HepG2 (cell line): ENCODE results near the gene CD72. TPM values are rescaled to one million over a fixed set of nuclear protein-coding genes. Genes with fewer than 3 reads are reported as not detected.

ENCODE experiments used
- ATAC-seq: fragments of 200-7000 bp; cut with Tn5 transposase; 3 replicates; pipeline ENCODE4 v1.9.1; 2020; ENCODE audit warnings: mild to moderate bottlenecking, moderate library complexity
- BruUV-seq: library from RNA; stranded (reverse); fragments of 400-500 nt; replicated peaks from 2 replicates; lab custom pipeline; 2021; lab: Mats Ljungman, UMichigan
- CTCF ChIA-PET: fragments of 300-600 bp; formaldehyde crosslinking; extraction: SDS; loops from one replicate; lab custom pipeline; 2021; ENCODE audit warnings: low total read pairs, inconsistent platforms, low intra/inter-chr PET ratio; lab: Yijun Ruan, JAX
- POLR2A ChIA-PET: fragments of 350-600 bp; sonication (Branson Sonifier 250); formaldehyde crosslinking; loops from one replicate; lab custom pipeline; 2020; ENCODE audit warnings: antibody characterized with exemption, inconsistent platforms; lab: Yijun Ruan, JAX
- DNase-seq: peaks from one replicate; pipeline ENCODE4 v3.0.0-alpha.2; 2015; ENCODE audit warnings: low spot score
- FAIRE-seq: peaks from 3 replicates; lab custom pipeline; 2011; peaks lifted over from hg19 to GRCh38; lab: Jason Lieb, UNC
- H2AFZ ChIP-seq: one replicate; pipeline ENCODE4 v1.6.1; 2011; ENCODE audit warnings: low read length, inconsistent platforms
- H3K27ac ChIP-seq: fragments of 300-600 bp; 3 replicates; pipeline ENCODE4 v1.8.0; 2011; ENCODE audit warnings: mixed run types, mild to moderate bottlenecking, mixed read lengths, low read length, inconsistent platforms; ENCODE audit not compliant: insufficient read depth; ENCODE audit errors: extremely low read length
- H3K27me3 ChIP-seq, 2 experiments: fragments of 200-600 bp in 1 of 2; 2 replicates in 1 of 2; 3 replicates in 1 of 2; pipeline versions ENCODE4 v1.6.0 to v1.8.0; 2011; ENCODE audit warnings: low read length in 2 of 2, mild to moderate bottlenecking in 2 of 2, moderate library complexity in 2 of 2, inconsistent platforms in 1 of 2; ENCODE audit not compliant: insufficient read depth in 2 of 2, control insufficient read depth in 1 of 2
- H3K36me3 ChIP-seq, 2 experiments: fragments of 200-600 bp in 1 of 2; replicated peaks in 1 of 2; 2 replicates in 1 of 2; 3 replicates in 1 of 2; pipeline versions ENCODE4 v1.5.1 to v1.8.0; 2011; ENCODE audit warnings: low read length in 2 of 2, inconsistent platforms in 1 of 2; ENCODE audit not compliant: insufficient read depth in 2 of 2, control insufficient read depth in 1 of 2
- H3K4me1 ChIP-seq: 2 replicates; pipeline ENCODE4 v1.5.1; 2012; ENCODE audit warnings: low read length, inconsistent platforms; ENCODE audit not compliant: insufficient read depth
- H3K4me2 ChIP-seq: 2 replicates; pipeline ENCODE4 v1.6.0; 2011; ENCODE audit warnings: low read depth, low read length, inconsistent platforms
- H3K4me3 ChIP-seq, 3 experiments: fragments of 200-600 bp in 1 of 3; sonication (generic), shearing (Covaris generic) in 1 of 3; replicated peaks in 1 of 3; 2 replicates each; pipeline ENCODE4 v1.5.1; 2011 to 2016; ENCODE audit warnings: low read length in 3 of 3, inconsistent platforms in 2 of 3, low read depth in 2 of 3, mild to moderate bottlenecking in 2 of 3, control low read depth in 1 of 3, mixed read lengths in 1 of 3; ENCODE audit not compliant: insufficient read depth in 1 of 3
- H3K79me2 ChIP-seq: one replicate; pipeline ENCODE4 v1.6.1; 2011; ENCODE audit warnings: low read length, inconsistent platforms; ENCODE audit not compliant: insufficient read depth
- H3K9ac ChIP-seq: 2 replicates; pipeline ENCODE4 v1.6.0; 2011; ENCODE audit warnings: mild to moderate bottlenecking, low read depth, low read length, inconsistent platforms; ENCODE audit not compliant: insufficient read depth
- H3K9me3 ChIP-seq: 2 replicates; pipeline ENCODE4 v1.5.1; 2012; ENCODE audit warnings: mild to moderate bottlenecking, low read length
- H4K20me1 ChIP-seq: 2 replicates; pipeline ENCODE4 v1.6.0; 2011; ENCODE audit warnings: inconsistent platforms, mild to moderate bottlenecking, low read length, moderate library complexity; ENCODE audit not compliant: insufficient read depth
- CEBPB ChIP-seq: IDR thresholded peaks from 2 replicates; pipeline ENCODE4 v1.6.1; 2011; ENCODE audit warnings: low read depth, low read length, improper control_type of control experiment, borderline replicate concordance
- CERS6 ChIP-seq: sonication (generic); formaldehyde crosslinking; IDR thresholded peaks from 2 replicates; pipeline ENCODE4 v1.5.0; 2020; ENCODE audit warnings: missing genetic modification reagents
- E2F2 ChIP-seq: sonication (generic); formaldehyde crosslinking; IDR thresholded peaks from 2 replicates; pipeline ENCODE4 v1.4.0; 2020; ENCODE audit warnings: missing genetic modification reagents, borderline replicate concordance
- FOXC1 ChIP-seq: sonication (generic); formaldehyde crosslinking; IDR thresholded peaks from 2 replicates; pipeline ENCODE4 v1.8.0; 2022; ENCODE audit warnings: mild to moderate bottlenecking, missing genetic modification reagents, borderline replicate concordance
- HCFC1 ChIP-seq: fragments of 150-350 bp; IDR thresholded peaks from 2 replicates; pipeline ENCODE4 v1.6.1; 2014; ENCODE audit warnings: low read depth, low read length
- LRRFIP1 ChIP-seq: sonication (generic); formaldehyde crosslinking; conservative IDR thresholded peaks from 2 replicates; pipeline ENCODE4 v1.4.0; 2020; ENCODE audit warnings: missing genetic modification reagents
- MAZ ChIP-seq, 2 experiments: sonication (generic) in 1 of 2; formaldehyde crosslinking in 1 of 2; IDR thresholded peaks; 2 replicates each; pipeline versions ENCODE4 v1.5.0 to v1.6.1; 2012 to 2020; ENCODE audit warnings: low read depth in 2 of 2, mild to moderate bottlenecking in 2 of 2, borderline replicate concordance in 1 of 2, improper control_type of control experiment in 1 of 2, low read length in 1 of 2, missing genetic modification reagents in 1 of 2, moderate library complexity in 1 of 2
- MIER3 ChIP-seq: IDR thresholded peaks from 2 replicates; pipeline ENCODE4 v1.6.1; 2016; ENCODE audit warnings: missing compliant biosample characterization, borderline replicate concordance
- SALL1 ChIP-seq: sonication (generic); formaldehyde crosslinking; IDR thresholded peaks from 2 replicates; pipeline ENCODE4 v1.8.0; 2022; ENCODE audit warnings: mild to moderate bottlenecking, missing genetic modification reagents
- SATB2 ChIP-seq: sonication (generic); formaldehyde crosslinking; IDR thresholded peaks from 2 replicates; pipeline ENCODE4 v1.5.0; 2020; ENCODE audit warnings: missing genetic modification reagents
- SRSF9 ChIP-seq: fragments of 200-400 bp; formaldehyde crosslinking; IDR thresholded peaks from 2 replicates; pipeline ENCODE4 v1.6.1; 2018; ENCODE audit warnings: borderline replicate concordance, mild to moderate bottlenecking, low read depth, low read length; ENCODE audit not compliant: insufficient read depth, poor library complexity, severe bottlenecking
- TOE1 ChIP-seq: sonication (generic); formaldehyde crosslinking; IDR thresholded peaks from 2 replicates; pipeline ENCODE4 v1.4.0; 2020; ENCODE audit warnings: mild to moderate bottlenecking, missing genetic modification reagents
- YEATS2 ChIP-seq: sonication (generic); formaldehyde crosslinking; IDR thresholded peaks from 2 replicates; pipeline ENCODE4 v1.4.0; 2020; ENCODE audit warnings: missing genetic modification reagents, borderline replicate concordance
- ZFYVE20 ChIP-seq: sonication (generic); formaldehyde crosslinking; IDR thresholded peaks from 2 replicates; pipeline ENCODE4 v1.8.0; 2023; ENCODE audit warnings: low read depth, mild to moderate bottlenecking, moderate library complexity, missing genetic modification reagents, borderline replicate concordance
- ZMYM2 ChIP-seq: sonication (generic); formaldehyde crosslinking; IDR thresholded peaks from 2 replicates; pipeline ENCODE4 v1.8.0; 2022; ENCODE audit warnings: mild to moderate bottlenecking, missing genetic modification reagents
- ZNF331 ChIP-seq: sonication (generic); formaldehyde crosslinking; IDR thresholded peaks from 2 replicates; pipeline ENCODE4 v1.4.0; 2020; ENCODE audit warnings: missing genetic modification reagents
- ZNF431 ChIP-seq: sonication (generic); formaldehyde crosslinking; IDR thresholded peaks from 2 replicates; pipeline ENCODE4 v1.9.0; 2022; ENCODE audit warnings: missing genetic modification reagents, low read depth, mild to moderate bottlenecking, borderline replicate concordance
- ZSCAN9 ChIP-seq: IDR thresholded peaks from 2 replicates; pipeline ENCODE4 v1.6.1; 2016; ENCODE audit warnings: borderline replicate concordance
- WGBS: methylation state at CpG from one replicate; pipeline ENCODE4 v1.1.6; 2017; ENCODE audit warnings: low lambda C conversion rate; 5-methylcytosine and 5-hydroxymethylcytosine counted together
- in situ Hi-C: cut with HindIII; loops from 2 replicates; pipeline ENCODE4 v1.10.0; 2017; ENCODE audit warnings: low pct_unique_long_range_greater_than_20kb; ENCODE audit not compliant: extremely low pct_ligation_motif_present
- intact Hi-C: fragments of 100-400 bp; cut with micrococcal nuclease; formaldehyde crosslinking; loops from one replicate; pipeline ENCODE4 v1.10.0; 2022; ENCODE audit not compliant: unreplicated experiment
- polyA plus RNA-seq, 8 experiments: library from polyadenylated mRNA; depleted of rRNA in 3 of 8; stranded (reverse) in 7 of 8; unstranded in 1 of 8; fragments of >200 nt; fragmentation: Illumina TruSeq in 4 of 8; extraction: Trizol in 4 of 8; gene quantifications; 2 replicates each; pipeline versions ENCODE4 v1.2.1 to v1.2.3, GENCODE V29; 2011 to 2016; ENCODE audit warnings: low read depth in 4 of 8, missing spikeins in 1 of 8, mixed read lengths in 1 of 8; ENCODE audit not compliant: insufficient read depth in 1 of 8
- total RNA-seq, 5 experiments: library from RNA; depleted of rRNA; stranded (reverse); fragments of >200 nt; fragmentation: Illumina TruSeq; extraction: Trizol; gene quantifications; 2 replicates each; pipeline ENCODE4 v1.2.3, GENCODE V29; 2016; ENCODE audit warnings: low read depth in 1 of 5

The CD72 gene
- total and polyA plus RNA-seq, 2 of the 13 experiments (the other 11 are each of a cell fraction or from before 2014, with no cell fraction given) = 0.18 to 1.1 TPM

GRCh38 chr9:35657546-35658136 lies 39.4 kb upstream of the CD72 start, which contains the start of gene RMRP:
TSS of gene RMRP (minus strand) at chr9:35658019.
- ATAC-seq (peak; percentile 90), FAIRE-seq (peak; percentile 86), DNase-seq (peak; percentile 99)
- CTCF ChIA-PET = interaction anchor here (1.7 kb wide), 2 partner anchors 11 to 38 kb away, joined by 8 to 9 read pairs; no protein-coding TSS in a partner anchor
- H3K9ac ChIP-seq = peak within 1 kb of the TSS; percentile 98
- POLR2A ChIA-PET = interaction anchor here (0.7 to 6.3 kb wide), 14 partner anchors 10 to 496 kb away, joined by 3 to 68 read pairs (median 5); partner anchors contain the start of genes CREB3, GBA2, HINT2 and RGP1
- H3K79me2 ChIP-seq = peaks cover 6% of the 10 kb centered on the region
- H4K20me1 ChIP-seq = no peaks in the 10 kb centered on the region
- H3K4me3 ChIP-seq = peak within 1 kb of the TSS; percentile 66 to 89 (median 85)
- no peaks in the 10 kb centered on the region for H3K9me3 ChIP-seq
- under 1% methylated on average over 13 of the region's 42 CpGs for WGBS
- H2AFZ ChIP-seq = peak within 1 kb of the TSS; percentile 59
- intact Hi-C loops = loop anchor here (1.0 kb wide), 4 partner anchors 11 to 92 kb away; partner anchors contain the start of genes CREB3, GBA2, RGP1 and TLN1
- peak within 1 kb of the TSS; percentile 100 for H3K27ac ChIP-seq
- in situ Hi-C loops = loop anchor here (10.0 kb wide), 1 partner anchor 543 kb away; the partner anchor contains the start of gene ATOSB
- H3K27me3 ChIP-seq = no peaks in the 10 kb centered on the region; a peak in 2 of 5 replicates
- H3K4me1 ChIP-seq = peaks cover 71% of the 10 kb centered on the region
- TSS peak; percentile 85 for BruUV-seq
- H3K4me2 ChIP-seq = peak within 1 kb of the TSS; percentile 82
- peaks cover 5 to 6% of the 10 kb centered on the region in 2 experiments; a peak in 3 of 5 replicates for H3K36me3 ChIP-seq
- TF ChIP-seq CERS6 = peak; percentile 54; the same call in 1 of the 2 replicates
- peak; percentile 96 for TF ChIP-seq MIER3 (CRISPR knock-in tag)
- peak; percentile 74 for TF ChIP-seq MAZ (IDR thresholded peaks at IDR 0.05; ENCODE audit: borderline replicate concordance, low read depth, low read length)
- TF ChIP-seq MAZ (CRISPR knock-in tag; IDR thresholded peaks at IDR 0.05; ENCODE audit: low read depth) = peak; percentile 89
- peak; percentile 64; the same call in 1 of the 2 replicates for TF ChIP-seq SATB2 (CRISPR knock-in tag)
- peak; percentile 99; the same call in 1 of the 2 replicates for TF ChIP-seq E2F2 (CRISPR knock-in tag)
- TF ChIP-seq ZFYVE20 (CRISPR knock-in tag) = peak; percentile 63; the same call in 1 of the 2 replicates
- TF ChIP-seq ZMYM2 = peak; percentile 89
- 0 out of 2 replicates have a peak, but pooled peaks have one; percentile 64 for TF ChIP-seq FOXC1 (CRISPR knock-in tag)
- peak; percentile 98 for TF ChIP-seq ZNF331
- no peak for TF ChIP-seq SRSF9
- TF ChIP-seq TOE1 (CRISPR knock-in tag) = 0 out of 2 replicates have a peak, but pooled peaks have one; percentile 34
- TF ChIP-seq CEBPB = no peak
- TF ChIP-seq ZSCAN9 (CRISPR knock-in tag) = peak; percentile 98; the same call in 1 of the 2 replicates
- peak; percentile 97 for TF ChIP-seq SALL1
- TF ChIP-seq HCFC1 = no peak
- TF ChIP-seq LRRFIP1 (CRISPR knock-in tag) = no peak
- peak; percentile 94 for TF ChIP-seq ZNF431 (CRISPR knock-in tag)
- TF ChIP-seq YEATS2 = peak; percentile 78; the same call in 1 of the 2 replicates
